WI38 (cell line): ENCODE data around the gene C1QTNF8.

Experiments used
- H3K4me3 ChIP-seq: 2 replicates; pipeline ENCODE4 v1.5.1; 2011; ENCODE audit warnings: low read depth, mild to moderate bottlenecking, control low read depth, low read length
- CTCF ChIP-seq: IDR thresholded peaks from 2 replicates; pipeline ENCODE4 v1.5.1; 2012; ENCODE audit warnings: low read depth, mild to moderate bottlenecking, control low read depth, low read length

Gene C1QTNF8

GRCh38 chr16:1121009-1121408 lies 25.0 kb upstream of the C1QTNF8 start:
- no peak for TF ChIP-seq CTCF
- no peak overlapping the region for H3K4me3 ChIP-seq

GRCh38 chr16:1120577-1120941 lies 24.5 kb upstream of the C1QTNF8 start:
- no peak for TF ChIP-seq CTCF
- no peak overlapping the region for H3K4me3 ChIP-seq

GRCh38 chr16:1119766-1120576 lies 23.9 kb upstream of the C1QTNF8 start:
- TF ChIP-seq CTCF = no peak
- H3K4me3 ChIP-seq = no peak overlapping the region

- H3K4me3 ChIP-seq = no peak overlapping the region
- TF ChIP-seq CTCF = no peak
These were observed 23.1 kb upstream of the C1QTNF8 start for GRCh38 chr16:1119129-1119528.

- TF ChIP-seq CTCF = no peak
These were observed 21.9 kb upstream of the C1QTNF8 start for GRCh38 chr16:1117926-1118325.

GRCh38 chr16:1117176-1117900 lies 21.3 kb upstream of the C1QTNF8 start:
- TF ChIP-seq CTCF = no peak
- no peak overlapping the region for H3K4me3 ChIP-seq

More at GRCh38 chr16:1117926-1118325, 21.9 kb upstream of the C1QTNF8 start:
- H3K4me3 ChIP-seq = no peak overlapping the region

GRCh38 chr16:1116693-1117077 lies 20.6 kb upstream of the C1QTNF8 start:
- TF ChIP-seq CTCF = no peak
- no peak overlapping the region for H3K4me3 ChIP-seq
